Smooth muscle cell (in vitro differentiated cells): Measurements from ENCODE around the gene CDKN1B. TPM values are rescaled to one million over a fixed set of nuclear protein-coding genes. Genes with fewer than 3 reads are reported as not detected.

Experiments used
- DNase-seq: peaks from one replicate; lab custom pipeline; 2025; ENCODE audit not compliant: unreplicated experiment; lab: John Stamatoyannopoulos, UW
- H2AFZ ChIP-seq: fragments of 200-600 bp; sonication (generic); 2 replicates; pipeline ENCODE4 v1.6.0; 2016; ENCODE audit warnings: antibody characterized with exemption, low read depth, mild to moderate bottlenecking
- H3F3A ChIP-seq: fragments of 200-600 bp; sonication (generic); 2 replicates; pipeline ENCODE4 v1.6.0; 2017; ENCODE audit warnings: antibody characterized with exemption, low read depth
- H3K27ac ChIP-seq: fragments of 200-600 bp; sonication (generic); 2 replicates; pipeline ENCODE4 v1.5.1; 2016; ENCODE audit warnings: low read depth, mild to moderate bottlenecking
- H3K27me3 ChIP-seq: fragments of 200-600 bp; sonication (generic); 2 replicates; pipeline ENCODE4 v1.6.1; 2016; ENCODE audit warnings: low read depth, mild to moderate bottlenecking
- H3K36me3 ChIP-seq: fragments of 200-600 bp; sonication (generic); 2 replicates; pipeline ENCODE4 v1.5.1; 2016; ENCODE audit warnings: low read depth
- H3K4me1 ChIP-seq: fragments of 200-600 bp; sonication (generic); 2 replicates; pipeline ENCODE4 v1.5.1; 2016; ENCODE audit warnings: low read depth
- H3K4me2 ChIP-seq: fragments of 200-600 bp; sonication (generic); 2 replicates; pipeline ENCODE4 v1.6.0; 2016; ENCODE audit warnings: mild to moderate bottlenecking
- H3K4me3 ChIP-seq: fragments of 200-600 bp; sonication (generic); 2 replicates; pipeline ENCODE4 v1.5.1; 2016; ENCODE audit warnings: mild to moderate bottlenecking
- H3K79me2 ChIP-seq: fragments of 200-600 bp; sonication (generic); 2 replicates; pipeline ENCODE4 v1.6.0; 2016; ENCODE audit warnings: low read depth, mild to moderate bottlenecking
- H3K9ac ChIP-seq: fragments of 200-600 bp; sonication (generic); 2 replicates; pipeline ENCODE4 v1.6.0; 2016; ENCODE audit warnings: low read depth
- H3K9me3 ChIP-seq: fragments of 200-600 bp; sonication (generic); replicated peaks from 2 replicates; pipeline ENCODE4 v1.5.1; 2016; ENCODE audit warnings: low read depth
- H4K20me1 ChIP-seq: fragments of 200-600 bp; sonication (generic); 2 replicates; pipeline ENCODE4 v1.6.0; 2016; ENCODE audit warnings: low read depth
- WGBS: methylation state at CpG from one replicate; pipeline ENCODE4 v1.1.7; 2016; ENCODE audit warnings: low lambda C conversion rate; 5-methylcytosine and 5-hydroxymethylcytosine counted together
- microRNA counts: library from miRNA; unstranded; fragments of <30 nt; microRNA quantifications from one replicate; lab custom pipeline; 2016
- microRNA-seq: library from miRNA; unstranded; fragments of <30 nt; microRNA quantifications from one replicate; pipeline ENCODE4, GENCODE V29; 2016; ENCODE audit warnings: borderline number of aligned reads
- polyA plus RNA-seq: library from polyadenylated mRNA; unstranded; fragments of >200 nt; fragmentation: Nextera tagmentation; extraction: Ambion mirVana; gene quantifications from 2 replicates; pipeline ENCODE4 v1.2.1, GENCODE V29; 2016
- small RNA-seq: library from RNA; depleted of rRNA; stranded (forward); fragments of <200 nt; gene quantifications from one replicate; pipeline ENCODE3, GENCODE V24; 2014
- total RNA-seq: library from RNA; depleted of rRNA; stranded (reverse); fragments of >200 nt; gene quantifications from 2 replicates; pipeline ENCODE4 v1.2.3, GENCODE V29; 2014
- TF ChIP-seq, protein P1 (sequence below): fragments of 200-600 bp; sonication (generic); IDR thresholded peaks from 2 replicates; pipeline ENCODE4 v1.5.1; 2017; ENCODE audit warnings: borderline replicate concordance, mild to moderate bottlenecking, antibody characterized with exemption; ENCODE audit not compliant: insufficient read depth, poor library complexity, severe bottlenecking

The CDKN1B gene
- total and polyA plus RNA-seq, 2 experiments from 2014 or later, result 3.0 to 17.4 TPM

GRCh38 chr12:12770262-12770661 lies 53.1 kb downstream of the CDKN1B start:
- TF ChIP-seq, protein P1, sequence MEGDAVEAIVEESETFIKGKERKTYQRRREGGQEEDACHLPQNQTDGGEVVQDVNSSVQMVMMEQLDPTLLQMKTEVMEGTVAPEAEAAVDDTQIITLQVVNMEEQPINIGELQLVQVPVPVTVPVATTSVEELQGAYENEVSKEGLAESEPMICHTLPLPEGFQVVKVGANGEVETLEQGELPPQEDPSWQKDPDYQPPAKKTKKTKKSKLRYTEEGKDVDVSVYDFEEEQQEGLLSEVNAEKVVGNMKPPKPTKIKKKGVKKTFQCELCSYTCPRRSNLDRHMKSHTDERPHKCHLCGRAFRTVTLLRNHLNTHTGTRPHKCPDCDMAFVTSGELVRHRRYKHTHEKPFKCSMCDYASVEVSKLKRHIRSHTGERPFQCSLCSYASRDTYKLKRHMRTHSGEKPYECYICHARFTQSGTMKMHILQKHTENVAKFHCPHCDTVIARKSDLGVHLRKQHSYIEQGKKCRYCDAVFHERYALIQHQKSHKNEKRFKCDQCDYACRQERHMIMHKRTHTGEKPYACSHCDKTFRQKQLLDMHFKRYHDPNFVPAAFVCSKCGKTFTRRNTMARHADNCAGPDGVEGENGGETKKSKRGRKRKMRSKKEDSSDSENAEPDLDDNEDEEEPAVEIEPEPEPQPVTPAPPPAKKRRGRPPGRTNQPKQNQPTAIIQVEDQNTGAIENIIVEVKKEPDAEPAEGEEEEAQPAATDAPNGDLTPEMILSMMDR, result no peak
- WGBS, result 95% methylated on average over 6 of the region's 6 CpGs
- Histone ChIP-seq H3F3A (no peaks in the 10 kb centered on the region), H3K9ac (no peak overlapping the region), H3K36me3 (no peaks in the 10 kb centered on the region), H3K79me2 (no peaks in the 10 kb centered on the region), H3K4me1 (no peaks in the 10 kb centered on the region), H3K4me3 (no peak overlapping the region), H4K20me1 (no peaks in the 10 kb centered on the region), H3K9me3 (no peaks in the 10 kb centered on the region), H2AFZ (no peak overlapping the region), H3K4me2 (no peak overlapping the region), H3K27ac (no peak overlapping the region), H3K27me3 (no peaks in the 10 kb centered on the region)
- DNase-seq, result no peak

MicroRNAs within 50 kb of the gene (microRNA counts, 767-probe panel; counts per million panel counts)
- 183 counts per million for microRNA hsa-miR-613 (lab: Ali Mortazavi, UCI)

Small RNAs within 50 kb of the gene (microRNA-seq; reads per million reads assigned to microRNA genes)
- gene MIR613, result not detected

Small RNAs within 50 kb of the gene (small RNA-seq; reads per million reads assigned to genes)
- gene MIR613, result not detected

Other genes with a start within 250 kb of the CDKN1B start
- gene DUSP16, start 154.5 kb upstream of the CDKN1B start, total RNA-seq, result 10.8 and 13.0 TPM in 2 replicates
- 1.2 and 2.0 TPM in 2 replicates for gene DUSP16, start 154.5 kb upstream of the CDKN1B start, polyA plus RNA-seq
- 6.6 and 8.2 TPM in 2 replicates for gene CREBL2, start 105.5 kb upstream of the CDKN1B start, total RNA-seq
- gene CREBL2, start 105.5 kb upstream of the CDKN1B start, polyA plus RNA-seq, result 4.2 and 5.3 TPM in 2 replicates
- 0.31 and 1.5 TPM in 2 replicates for gene GPR19, start 21.2 kb upstream of the CDKN1B start, total RNA-seq
- 0.82 and 1.2 TPM in 2 replicates for gene GPR19, start 21.2 kb upstream of the CDKN1B start, polyA plus RNA-seq
- 0.99 and 2.4 TPM in 2 replicates for gene APOLD1, start 68.3 kb downstream of the CDKN1B start, total RNA-seq
- gene APOLD1, start 68.3 kb downstream of the CDKN1B start, polyA plus RNA-seq, result 0.77 and 1.8 TPM in 2 replicates
- gene DDX47, start 96.0 kb downstream of the CDKN1B start, total RNA-seq, result 82.8 and 95.6 TPM in 2 replicates
- 61.8 and 63.3 TPM in 2 replicates for gene DDX47, start 96.0 kb downstream of the CDKN1B start, polyA plus RNA-seq
- 39.2 and 47.5 TPM in 2 replicates for gene GPRC5A, start 174.2 kb downstream of the CDKN1B start, total RNA-seq
- gene GPRC5A, start 174.2 kb downstream of the CDKN1B start, polyA plus RNA-seq, result 13.6 and 79.1 TPM in 2 replicates
- gene GPRC5D, start 234.8 kb downstream of the CDKN1B start, total RNA-seq, result not detected in 2 replicates
- gene GPRC5D, start 234.8 kb downstream of the CDKN1B start, polyA plus RNA-seq, result 0.82 TPM in 1 of 2 replicates, not detected in the other